Measurements from ENCODE around the gene ASPSCR1. TPM values are rescaled to one million over a fixed set of nuclear protein-coding genes. Genes with fewer than 3 reads are reported as not detected.
A peak's percentile ranks its signal among the peaks of the same experiment; 100 is the strongest.

The ASPSCR1 gene
- total and polyA plus RNA-seq, 2 of the 13 experiments (the other 11 are each of a cell fraction or from before 2014, with no cell fraction given): 274 to 314 TPM

GRCh38 chr17:81941484-81942166, 35.8 kb upstream of the ASPSCR1 start:
- POLR2A ChIA-PET: interaction anchor here (1.6 to 7.9 kb wide), 2 partner anchors 12 to 14 kb away, joined by 5 to 58 read pairs; partner anchors contain the start of gene MAFG
- CTCF ChIA-PET (ENCODE audit: low intra/inter-chr PET ratio, low total read pairs): no interaction called here
- no peak for DNase-seq (ENCODE audit: low spot score)
- TF ChIP-seq ZSCAN9 (CRISPR knock-in tag; IDR thresholded peaks at IDR 0.05; ENCODE audit: borderline replicate concordance) (no peak), PHF21A (CRISPR knock-in tag; IDR thresholded peaks at IDR 0.05) (0 out of 2 replicates have a peak, but pooled peaks have one; percentile 16), STAG1 (CRISPR knock-in tag; IDR thresholded peaks at IDR 0.05) (peak; percentile 55), CCDC6 (CRISPR knock-in tag; IDR thresholded peaks at IDR 0.05) (0 out of 2 replicates have a peak, but pooled peaks have one; percentile 20), EED (CRISPR knock-in tag; IDR thresholded peaks at IDR 0.05) (0 out of 2 replicates have a peak, but pooled peaks have one; percentile 29), CHCHD3 (CRISPR knock-in tag; IDR thresholded peaks at IDR 0.05) (0 out of 2 replicates have a peak, but pooled peaks have one; percentile 15), ZBTB34 (CRISPR knock-in tag; IDR thresholded peaks at IDR 0.05) (no peak), ZNF747 (CRISPR knock-in tag; IDR thresholded peaks at IDR 0.05; ENCODE audit: borderline replicate concordance) (no peak), KDM2A (CRISPR knock-in tag; IDR thresholded peaks at IDR 0.05; ENCODE audit: borderline replicate concordance, low read depth) (peak; percentile 22; the same call in 1 of the 2 replicates), IKZF5 (CRISPR knock-in tag; IDR thresholded peaks at IDR 0.05) (no peak), HNRNPL (IDR thresholded peaks at IDR 0.05; ENCODE audit: low read depth, low read length) (peak; percentile 80), CTCF (CRISPR knock-in tag; IDR thresholded peaks at IDR 0.05) (peak; percentile 26; the same call in 1 of the 2 replicates), PCBP1 (IDR thresholded peaks at IDR 0.05; ENCODE audit: borderline replicate concordance, low read depth, low read length) (peak; percentile 82; the same call in 1 of the 2 replicates), ZNF724P (CRISPR knock-in tag; IDR thresholded peaks at IDR 0.05; ENCODE audit: borderline replicate concordance) (no peak), ZNF652 (CRISPR knock-in tag; IDR thresholded peaks at IDR 0.05; ENCODE audit: borderline replicate concordance, low read depth) (peak; percentile 80), PATZ1 (CRISPR knock-in tag; IDR thresholded peaks at IDR 0.05) (0 out of 2 replicates have a peak, but pooled peaks have one; percentile 31)

More at GRCh38 chr17:81941484-81942166, 35.8 kb upstream of the ASPSCR1 start:
- WGBS (ENCODE audit: low lambda C conversion rate): 28% methylated on average over 16 of the region's 30 CpGs
- H3K27ac ChIP-seq (ENCODE audit: extremely low read length, insufficient read depth, low read length): no peak overlapping the region
- peaks cover 3% of the 10 kb centered on the region for H3K79me2 ChIP-seq (ENCODE audit: insufficient read depth, low read length)
- no peak overlapping the region for H3K9ac ChIP-seq (ENCODE audit: insufficient read depth, low read depth, low read length)
- H2AFZ ChIP-seq (ENCODE audit: low read length): no peak overlapping the region
- H3K9me3 ChIP-seq (ENCODE audit: low read length): no peaks in the 10 kb centered on the region
- no TSS peak for BruUV-seq (replicated peaks)
- FAIRE-seq (no peak), ATAC-seq (peak; percentile 33)
- peaks cover 16 to 33% of the 10 kb centered on the region in 2 experiments; a peak in 4 of 5 replicates for H3K27me3 ChIP-seq (ENCODE audit: control insufficient read depth in 1 of 2, insufficient read depth in 2 of 2, low read length in 2 of 2)
- peaks cover 65% of the 10 kb centered on the region for H3K4me1 ChIP-seq (ENCODE audit: insufficient read depth, low read length)
- peak overlapping the region; percentile 13; the same call in 1 of the 2 replicates for H3K4me2 ChIP-seq (ENCODE audit: low read depth, low read length)
- H4K20me1 ChIP-seq (ENCODE audit: insufficient read depth, low read length): no peaks in the 10 kb centered on the region
- intact Hi-C loops (cut with micrococcal nuclease; ENCODE audit: unreplicated experiment) (no loop called here), in situ Hi-C loops (cut with HindIII; ENCODE audit: extremely low pct_ligation_motif_present, low pct_unique_long_range_greater_than_20kb) (no loop called here)
- H3K36me3 ChIP-seq (replicated peaks in 1 of 2; ENCODE audit: control insufficient read depth in 1 of 2, insufficient read depth in 2 of 2, low read length in 2 of 2): no peaks in the 10 kb centered on the region
- H3K4me3 ChIP-seq (replicated peaks in 1 of 3; ENCODE audit: insufficient read depth in 1 of 3, low read depth in 2 of 3, low read length in 3 of 3): no peak overlapping the region; a peak in 1 of 6 replicates
